Heart left ventricle (tissue), 16 donors: ENCODE data around the gene RAB20. TPM values are rescaled to one million over a fixed set of nuclear protein-coding genes. Genes with fewer than 3 reads are reported as not detected.
A peak's percentile ranks its signal among the peaks of the same experiment; 100 is the strongest.

Source experiments
- ATAC-seq, 4 donors: fragments of 200-7000 bp; cut with Tn5 transposase; one replicate each; pipeline ENCODE4 v1.9.1; 2020 to 2022; ENCODE audit warnings: moderate library complexity in 4 of 4, mild to moderate bottlenecking in 3 of 4, moderate number of reproducible peaks in 1 of 4
- DNase-seq, 5 donors: peaks; one replicate each; pipeline ENCODE4 v3.0.0-alpha.2; 2020
- H3K27ac ChIP-seq, 12 donors: fragments of 200-600 bp; sonication (generic) in 4 of 12; one replicate each; pipeline versions ENCODE4 v1.5.0 to v1.8.0; 2016 to 2022; ENCODE audit warnings: mild to moderate bottlenecking in 2 of 12
- H3K27me3 ChIP-seq, 9 donors: fragments of 200-600 bp; sonication (generic) in 2 of 9; one replicate each; pipeline versions ENCODE4 v1.5.1 to v1.8.0; 2016 to 2022; ENCODE audit warnings: mild to moderate bottlenecking in 3 of 9
- H3K36me3 ChIP-seq, 9 donors: fragments of 200-600 bp; sonication (generic) in 2 of 9; one replicate each; pipeline versions ENCODE4 v1.5.0 to v1.8.0; 2018 to 2022; ENCODE audit warnings: mild to moderate bottlenecking in 2 of 9
- H3K4me1 ChIP-seq, 12 donors: fragments of 200-600 bp; sonication (generic) in 4 of 12; one replicate each; pipeline versions ENCODE4 v1.5.0 to v1.8.0; 2016 to 2022; ENCODE audit warnings: mild to moderate bottlenecking in 3 of 12
- H3K4me3 ChIP-seq, 12 donors: fragments of 200-600 bp; sonication (generic) in 4 of 12; one replicate each; pipeline versions ENCODE4 v1.5.0 to v1.8.0; 2017 to 2022; ENCODE audit warnings: mild to moderate bottlenecking in 9 of 12, moderate library complexity in 4 of 12
- H3K9me3 ChIP-seq, 12 donors: fragments of 200-600 bp; sonication (generic) in 4 of 12; one replicate each; pipeline versions ENCODE4 v1.5.0 to v1.8.0; 2016 to 2022; ENCODE audit warnings: mild to moderate bottlenecking in 1 of 12
- CTCF ChIP-seq, 12 donors: fragments of 200-600 bp; sonication (generic) in 4 of 12; IDR thresholded peaks; one replicate each; pipeline versions ENCODE4 v1.5.0 to v1.8.0; 2018 to 2022; ENCODE audit warnings: antibody characterized with exemption in 12 of 12, mild to moderate bottlenecking in 5 of 12
- POLR2A ChIP-seq, 2 donors: fragments of 450-650 bp; IDR thresholded peaks; one replicate each; pipeline ENCODE4 v1.6.1; 2017; ENCODE audit warnings: antibody characterized with exemption in 2 of 2, mild to moderate bottlenecking in 2 of 2, moderate library complexity in 2 of 2
- WGBS, 4 donors: extraction: QIAGEN DNeasy Blood & Tissue Kit in 2 of 4; methylation state at CpG; one replicate each; pipeline versions ENCODE4 v1.1.5 to v1.1.7; 2013 to 2018; 5-methylcytosine and 5-hydroxymethylcytosine counted together
- intact Hi-C, 10 donors: fragments of 100-400 bp; cut with DNase I; formaldehyde crosslinking; loops; one replicate each; pipeline versions ENCODE4 v1.11.1 to v1.14.2; 2022
- polyA plus RNA-seq, 2 donors: library from polyadenylated mRNA; stranded (reverse); fragments of 200-250 nt; gene quantifications; one replicate each; pipeline ENCODE4 v1.2.3, GENCODE V29; 2013
- total RNA-seq, 9 donors: library from RNA; depleted of rRNA in 2 of 9; stranded (reverse); fragments of >200 nt in 2 of 9; fragmentation: NEBNext Ultra II Directional in 3 of 9; extraction: Animal tissue kit (Norgen Biotek cat#: 25700) in 3 of 9; gene quantifications; one replicate each; pipeline versions ENCODE4 v1.1.0 to v1.2.4, GENCODE V29; 2016 to 2023
- donor health status: ischemic (EF 13 %, LVEDD 7.1; RV severe dilation, severe dysfunction).
- donor health status: healthy with polysubstance abuse.
- donor health status: DM: no; HTN: yes; CAD: no.
- donor health status: DM: no; HTN: no; CAD: no.
- donor health status: ischemic (EF 25% LVEDD 6.9; RV normal size, moderate dysfunction).
- donor health status: ischemic (EF 25% LVEDD 5.7; RV mildly dilated, moderate dysfunction).
- donor health status: healthy.
- donor health status: DM: yes; HTN: yes; CAD: no.
- donor health status: ischemic (EF 35%, LVEDD 5.7; RV mildly dilated, moderate dysfunction).
- donor health status: nonischemic (EF 11% LVEDD 7.7; RV severe dilation, severe dysfunction).
- donor health status: DM: yes; HTN: yes; CAD: no.
- donor health status: PGD.
- donor health status: ischemic (EF 29% LVEDD 5.4; RV normal size, mild dysfunction).
- donor health status: nonischemic (EF 23%, LVEDD 6.1; RV moderate dilation, normal function).

The RAB20 gene
- total and polyA plus RNA-seq, 11 donors = 5.5 to 30.2 (median 13.7) TPM

GRCh38 chr13:110505594-110505993 is 55.9 kb downstream of the RAB20 start:
- no peaks in the 10 kb centered on the region for H3K27me3 ChIP-seq
- intact Hi-C loops = loop anchor here in 4 of 10 donors (5.0 to 10.0 kb wide), 2 partner anchors 57 to 59 kb away; partner anchors contain the start of gene RAB20 (in 4 of the 4)
- peaks cover 0 to 60% (median 37%) of the 10 kb centered on the region in 12 donors for H3K4me1 ChIP-seq
- ATAC-seq = no peak
- peak overlapping the region in 3 of 12 donors; percentile 79 to 93 (median 84) for H3K27ac ChIP-seq
- peaks cover 0 to 99% (median 81%) of the 10 kb centered on the region in 9 donors for H3K36me3 ChIP-seq
- TF ChIP-seq POLR2A (IDR thresholded peaks at IDR 0.05) (no peak), CTCF (IDR thresholded peaks at IDR 0.05) (no peak)
- DNase-seq = no peak
- no peak overlapping the region for H3K4me3 ChIP-seq
- 81 to 90% (median 88%) methylated on average over 3 to 10 of the region's 10 CpGs for WGBS, 4 donors
- H3K9me3 ChIP-seq = no peaks in the 10 kb centered on the region

GRCh38 chr13:110503979-110504499 is 57.5 kb downstream of the RAB20 start:
- WGBS, 4 donors = 90 to 96% (median 93%) methylated on average over 18 of the region's 18 CpGs
- DNase-seq (no peak), ATAC-seq (no peak)
- intact Hi-C loops = loop anchor here in 1 of 10 donors (10.0 kb wide), 1 partner anchor 61 kb away; the partner anchor contains the start of gene RAB20
- no peak for TF ChIP-seq POLR2A (IDR thresholded peaks at IDR 0.05)
- no peak for TF ChIP-seq CTCF (IDR thresholded peaks at IDR 0.05)
- Histone ChIP-seq H3K36me3 (peaks cover 0 to 99% (median 89%) of the 10 kb centered on the region in 9 donors), H3K27me3 (no peaks in the 10 kb centered on the region), H3K9me3 (no peaks in the 10 kb centered on the region), H3K27ac (peak overlapping the region in 10 of 12 donors; percentile 30 to 77 (median 64)), H3K4me3 (no peak overlapping the region), H3K4me1 (peaks cover 0 to 45% (median 25%) of the 10 kb centered on the region in 12 donors)

GRCh38 chr13:110503037-110503901 is 58.3 kb downstream of the RAB20 start:
- DNase-seq (peak in 1 of 5 donors; percentile 57), ATAC-seq (peak in 2 of 4 donors; percentile 3 to 11)
- Histone ChIP-seq H3K27ac (peak overlapping the region in 11 of 12 donors; percentile 11 to 77 (median 61)), H3K36me3 (peaks cover 0 to 99% (median 91%) of the 10 kb centered on the region in 9 donors), H3K9me3 (no peaks in the 10 kb centered on the region), H3K4me3 (no peak overlapping the region), H3K4me1 (peaks cover 0 to 37% (median 21%) of the 10 kb centered on the region in 12 donors), H3K27me3 (no peaks in the 10 kb centered on the region)
- 60 to 77% (median 70%) methylated on average over 15 to 20 of the region's 20 CpGs for WGBS, 4 donors
- TF ChIP-seq CTCF (IDR thresholded peaks at IDR 0.05) (no peak), POLR2A (IDR thresholded peaks at IDR 0.05) (no peak)
- intact Hi-C loops = loop anchor here in 1 of 10 donors (10.0 kb wide), 1 partner anchor 62 kb away; the partner anchor contains the start of gene RAB20

GRCh38 chr13:110501188-110501587 is 60.3 kb downstream of the RAB20 start:
- DNase-seq (no peak), ATAC-seq (peak in 1 of 4 donors; percentile 3)
- no peaks in the 10 kb centered on the region for H3K27me3 ChIP-seq
- peaks cover 0 to 96% (median 91%) of the 10 kb centered on the region in 9 donors for H3K36me3 ChIP-seq
- no peaks in the 10 kb centered on the region for H3K9me3 ChIP-seq
- H3K27ac ChIP-seq = no peak overlapping the region
- 95 to 98% (median 97%) methylated on average over 8 to 9 of the region's 9 CpGs for WGBS, 4 donors
- peaks cover 0 to 16% (median 6%) of the 10 kb centered on the region in 12 donors for H3K4me1 ChIP-seq
- TF ChIP-seq CTCF (IDR thresholded peaks at IDR 0.05) (no peak), POLR2A (IDR thresholded peaks at IDR 0.05) (no peak)
- intact Hi-C loops = loop anchor here in 1 of 10 donors (10.0 kb wide), 1 partner anchor 64 kb away; the partner anchor contains the start of gene RAB20
- no peak overlapping the region for H3K4me3 ChIP-seq
